ENCODE measurements around the gene PFDN1.
A peak's percentile ranks its signal among the peaks of the same experiment; 100 is the strongest.
"Not testable (repeated sequence)": the region's sequence is repeated elsewhere in the genome, so short reads cannot be mapped to it uniquely, and the experiment has no call there.

The PFDN1 gene

DNA sequence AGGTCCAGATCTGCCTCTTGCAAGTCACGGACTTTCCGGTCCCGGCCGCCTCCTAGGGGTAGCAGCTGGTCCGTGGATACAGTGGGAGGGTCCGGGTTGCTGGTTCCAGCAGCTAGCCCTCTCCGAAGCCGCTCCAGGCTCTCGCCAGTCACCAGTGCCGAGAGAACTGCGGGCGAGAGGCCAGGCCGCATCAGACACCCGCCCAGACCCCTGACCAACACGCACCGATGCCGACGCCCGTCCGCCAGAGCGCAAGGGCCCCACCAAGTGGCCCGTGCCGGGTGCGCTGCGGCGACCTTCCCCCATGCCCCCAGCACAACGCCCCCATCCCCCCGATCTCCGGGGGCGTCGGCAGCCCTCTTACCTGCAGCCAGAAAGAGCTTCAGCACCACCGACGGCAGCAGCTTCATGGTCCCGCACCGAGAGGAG is 43.0 kb upstream of the PFDN1 start:
- no peaks in the 10 kb centered on the region for H3K36me3 ChIP-seq (ENCODE audit: control insufficient read depth in 4 of 4, insufficient read depth in 4 of 4, low read length in 3 of 4)
- H3K9me3 ChIP-seq (ENCODE audit: control extremely low read depth in 1 of 5, control insufficient read depth in 4 of 5, insufficient read depth in 2 of 5, low read depth in 1 of 5, low read length in 4 of 5), result no peaks in the 10 kb centered on the region
- no peak overlapping the region for H3K27ac ChIP-seq (ENCODE audit: insufficient read depth in 1 of 2, low read depth in 1 of 2, low read length in 2 of 2, poor library complexity in 1 of 2, severe bottlenecking in 2 of 2)
- ChIA-PET POLR2A (interaction anchor here (1.4 kb wide), 1 partner anchor 102 kb away, joined by 5 read pairs; no protein-coding TSS in a partner anchor), CTCF (interaction anchor here (0.8 to 19.8 kb wide), 22 partner anchors 4 to 140 kb away, joined by 3 to 552 read pairs (median 4); partner anchors contain the start of genes HBEGF, PFDN1 and SLC4A9)
- 18% methylated on average over 24 of the region's 35 CpGs for WGBS (ENCODE audit: insufficient coverage)
- peak; percentile 17 to 67 (median 48) for DNase-seq
- H3K27me3 ChIP-seq (replicated peaks in 2 of 5; ENCODE audit: control insufficient read depth in 4 of 5, insufficient read depth in 5 of 5, low read length in 4 of 5), result peaks cover 0 to 13% (median 6%) of the 10 kb centered on the region in 5 experiments
- peak overlapping the region; percentile 44 to 80 (median 66) for H3K4me3 ChIP-seq (ENCODE audit: control insufficient read depth in 1 of 7, extremely low read depth in 1 of 7, insufficient read depth in 4 of 7, low read depth in 2 of 7, low read length in 6 of 7)
- peaks cover 24 to 67% (median 38%) of the 10 kb centered on the region in 4 experiments for H3K4me1 ChIP-seq (ENCODE audit: control extremely low read depth in 1 of 4, control insufficient read depth in 4 of 4, insufficient read depth in 4 of 4, low read length in 3 of 4)

DNA sequence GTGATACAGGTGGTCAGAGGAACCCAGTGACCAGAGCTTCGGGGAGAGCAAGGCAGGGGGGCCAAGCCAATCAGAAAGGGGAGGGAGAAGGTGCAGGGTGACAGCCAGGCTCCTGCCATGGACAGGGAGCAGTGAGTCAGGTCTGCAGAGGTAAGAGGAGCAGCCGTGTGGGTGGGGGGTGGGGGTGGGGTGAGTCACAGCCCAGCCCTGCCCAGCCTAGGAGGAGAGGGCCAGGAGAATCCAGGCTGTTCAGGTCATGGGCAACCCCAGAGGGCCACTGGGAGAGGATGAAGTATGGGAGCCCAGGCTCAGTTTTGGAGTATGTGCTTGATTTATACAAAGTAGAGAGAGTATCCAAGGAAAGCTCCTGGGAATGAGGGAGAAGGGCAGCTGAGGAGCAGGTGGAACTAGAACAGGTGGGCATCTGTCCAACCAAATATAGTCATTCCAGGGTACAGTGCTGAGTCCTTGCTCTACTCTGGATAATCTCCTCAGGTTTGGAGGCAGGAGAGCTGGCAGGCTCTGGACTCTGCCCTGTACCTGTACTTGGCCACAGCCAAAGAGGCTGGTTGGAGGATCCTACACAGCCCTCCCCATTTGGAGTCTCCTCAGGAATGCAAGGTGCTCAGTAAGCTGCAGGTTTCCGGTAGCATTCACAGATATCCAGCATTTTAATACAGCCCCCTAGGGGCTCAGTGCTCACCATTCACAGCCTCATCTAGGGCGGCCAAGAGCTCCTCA is 42.0 kb upstream of the PFDN1 start:
- Histone ChIP-seq H3K36me3 (ENCODE audit: control insufficient read depth in 4 of 4, insufficient read depth in 4 of 4, low read length in 3 of 4) (no peaks in the 10 kb centered on the region), H3K9me3 (ENCODE audit: control extremely low read depth in 1 of 5, control insufficient read depth in 4 of 5, insufficient read depth in 2 of 5, low read depth in 1 of 5, low read length in 4 of 5) (no peaks in the 10 kb centered on the region), H3K27me3 (replicated peaks in 2 of 5; ENCODE audit: control insufficient read depth in 4 of 5, insufficient read depth in 5 of 5, low read length in 4 of 5) (peaks cover 0 to 13% (median 6%) of the 10 kb centered on the region in 5 experiments), H3K27ac (ENCODE audit: insufficient read depth in 1 of 2, low read depth in 1 of 2, low read length in 2 of 2, poor library complexity in 1 of 2, severe bottlenecking in 2 of 2) (no peak overlapping the region), H3K4me1 (ENCODE audit: control extremely low read depth in 1 of 4, control insufficient read depth in 4 of 4, insufficient read depth in 4 of 4, low read length in 3 of 4) (peaks cover 30 to 74% (median 38%) of the 10 kb centered on the region in 4 experiments), H3K4me3 (ENCODE audit: control insufficient read depth in 1 of 7, extremely low read depth in 1 of 7, insufficient read depth in 4 of 7, low read depth in 2 of 7, low read length in 6 of 7) (no peak overlapping the region)
- DNase-seq, result no peak
- POLR2A ChIA-PET, result interaction anchor here (1.4 kb wide), 1 partner anchor 101 kb away, joined by 5 read pairs; no protein-coding TSS in a partner anchor
- CTCF ChIA-PET, result interaction anchor here (0.7 to 19.8 kb wide), 22 partner anchors 5 to 346 kb away, joined by 3 to 552 read pairs (median 4); partner anchors contain the start of genes HARS1, HARS2, HBEGF and PFDN1
- 95% methylated on average over 2 of the region's 4 CpGs for WGBS (ENCODE audit: insufficient coverage)

DNA sequence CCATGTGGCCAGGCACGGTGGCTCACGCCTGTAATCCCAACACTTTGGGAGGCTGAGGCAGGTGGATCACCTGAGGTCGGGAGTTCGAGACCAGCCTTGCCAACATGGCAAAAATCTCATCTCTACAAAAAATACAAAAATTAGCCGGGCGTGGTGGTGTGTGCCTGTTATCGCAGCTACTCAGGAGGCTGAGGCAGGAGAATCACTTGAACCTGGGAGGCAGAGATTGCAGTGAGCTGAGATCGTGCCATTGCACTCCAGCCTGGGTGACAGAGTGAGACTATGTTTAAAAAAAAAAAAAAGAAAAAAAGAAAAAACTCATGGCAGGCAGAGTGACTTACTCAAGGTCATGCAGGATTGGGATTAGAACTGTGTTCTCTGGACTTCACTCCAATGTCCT is 40.9 kb upstream of the PFDN1 start:
- H3K4me3 ChIP-seq (ENCODE audit: control insufficient read depth in 1 of 7, extremely low read depth in 1 of 7, insufficient read depth in 4 of 7, low read depth in 2 of 7, low read length in 6 of 7); DNase-seq; H3K9me3 ChIP-seq (ENCODE audit: control extremely low read depth in 1 of 5, control insufficient read depth in 4 of 5, insufficient read depth in 2 of 5, low read depth in 1 of 5, low read length in 4 of 5); H3K27ac ChIP-seq (ENCODE audit: insufficient read depth in 1 of 2, low read depth in 1 of 2, low read length in 2 of 2, poor library complexity in 1 of 2, severe bottlenecking in 2 of 2); H3K36me3 ChIP-seq (ENCODE audit: control insufficient read depth in 4 of 4, insufficient read depth in 4 of 4, low read length in 3 of 4): not testable (repeated sequence)
- Histone ChIP-seq H3K4me1 (ENCODE audit: control extremely low read depth in 1 of 4, control insufficient read depth in 4 of 4, insufficient read depth in 4 of 4, low read length in 3 of 4) (peaks cover 31 to 78% (median 38%) of the 10 kb centered on the region in 4 experiments), H3K27me3 (replicated peaks in 2 of 5; ENCODE audit: control insufficient read depth in 4 of 5, insufficient read depth in 5 of 5, low read length in 4 of 5) (peaks cover 0 to 13% (median 6%) of the 10 kb centered on the region in 5 experiments)
- WGBS (ENCODE audit: insufficient coverage), result 97% methylated on average over 5 of the region's 8 CpGs
- ChIA-PET POLR2A (interaction anchor here (0.6 kb wide), 1 partner anchor 362 kb away, joined by 3 read pairs; no protein-coding TSS in a partner anchor), CTCF (interaction anchor here (1.1 to 19.8 kb wide), 9 partner anchors 6 to 93 kb away, joined by 3 to 552 read pairs (median 8); partner anchors contain the start of genes HBEGF and SLC4A9)

DNA sequence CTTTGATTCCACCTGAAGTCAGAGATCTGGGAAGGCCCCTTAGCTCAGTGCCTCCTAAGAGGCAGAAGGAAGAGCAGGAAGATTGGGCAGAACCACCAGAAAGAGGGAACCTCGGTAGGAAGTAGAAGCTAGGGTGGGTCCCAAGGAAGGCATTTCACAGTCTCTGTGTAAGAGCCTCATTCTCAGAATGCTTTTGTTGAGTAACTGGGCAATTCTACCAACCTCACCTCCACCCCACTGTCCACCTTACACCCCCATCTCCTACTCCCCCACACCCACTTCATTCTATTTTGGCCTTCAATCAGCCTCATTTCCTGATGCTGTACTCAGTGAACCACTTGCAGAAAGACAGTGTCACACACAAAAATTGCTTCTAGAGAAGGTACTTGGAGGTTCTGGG is 40.0 kb upstream of the PFDN1 start:
- no CpG with 5 or more reads among the region's 1 CpG for WGBS (ENCODE audit: insufficient coverage)
- Histone ChIP-seq H3K36me3 (ENCODE audit: control insufficient read depth in 4 of 4, insufficient read depth in 4 of 4, low read length in 3 of 4) (no peaks in the 10 kb centered on the region), H3K4me1 (ENCODE audit: control extremely low read depth in 1 of 4, control insufficient read depth in 4 of 4, insufficient read depth in 4 of 4, low read length in 3 of 4) (peaks cover 31 to 73% (median 35%) of the 10 kb centered on the region in 4 experiments), H3K9me3 (ENCODE audit: control extremely low read depth in 1 of 5, control insufficient read depth in 4 of 5, insufficient read depth in 2 of 5, low read depth in 1 of 5, low read length in 4 of 5) (no peaks in the 10 kb centered on the region), H3K27me3 (replicated peaks in 2 of 5; ENCODE audit: control insufficient read depth in 4 of 5, insufficient read depth in 5 of 5, low read length in 4 of 5) (peaks cover 0 to 13% (median 6%) of the 10 kb centered on the region in 5 experiments), H3K4me3 (ENCODE audit: control insufficient read depth in 1 of 7, extremely low read depth in 1 of 7, insufficient read depth in 4 of 7, low read depth in 2 of 7, low read length in 6 of 7) (peak overlapping the region in 1 of 7 experiments; percentile 20), H3K27ac (ENCODE audit: insufficient read depth in 1 of 2, low read depth in 1 of 2, low read length in 2 of 2, poor library complexity in 1 of 2, severe bottlenecking in 2 of 2) (no peak overlapping the region)
- POLR2A ChIA-PET, result interaction anchor here (0.7 kb wide), 1 partner anchor 15 kb away, joined by 3 read pairs; no protein-coding TSS in a partner anchor
- no peak for DNase-seq
- CTCF ChIA-PET, result interaction anchor here (0.6 to 19.8 kb wide), 6 partner anchors 7 to 93 kb away, joined by 4 to 552 read pairs (median 5); partner anchors contain the start of gene HBEGF

DNA sequence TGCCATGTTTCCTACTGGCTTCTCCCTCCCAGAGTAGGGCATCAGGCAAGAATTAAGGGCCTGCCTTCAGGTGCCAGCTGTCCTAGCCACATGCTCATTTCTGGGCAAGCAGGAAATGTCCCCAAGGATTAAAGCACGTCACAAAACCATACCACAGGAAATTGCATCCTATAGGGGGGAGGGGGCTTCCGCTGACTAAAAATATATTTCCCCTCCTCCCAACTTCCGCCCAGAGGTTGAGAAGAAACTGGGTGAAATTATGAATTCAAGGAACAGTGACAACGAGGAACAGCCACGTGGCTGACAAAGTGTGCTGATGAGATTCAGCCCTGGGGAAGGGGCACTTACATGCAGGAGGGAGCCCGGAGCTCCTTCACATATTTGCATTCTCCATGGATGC is 39.4 kb upstream of the PFDN1 start:
- Histone ChIP-seq H3K27ac (ENCODE audit: insufficient read depth in 1 of 2, low read depth in 1 of 2, low read length in 2 of 2, poor library complexity in 1 of 2, severe bottlenecking in 2 of 2) (no peak overlapping the region), H3K9me3 (ENCODE audit: control extremely low read depth in 1 of 5, control insufficient read depth in 4 of 5, insufficient read depth in 2 of 5, low read depth in 1 of 5, low read length in 4 of 5) (no peaks in the 10 kb centered on the region), H3K36me3 (ENCODE audit: control insufficient read depth in 4 of 4, insufficient read depth in 4 of 4, low read length in 3 of 4) (peaks cover 0 to under 1% (median 0%) of the 10 kb centered on the region in 4 experiments), H3K4me1 (ENCODE audit: control extremely low read depth in 1 of 4, control insufficient read depth in 4 of 4, insufficient read depth in 4 of 4, low read length in 3 of 4) (peaks cover 31 to 69% (median 34%) of the 10 kb centered on the region in 4 experiments), H3K4me3 (ENCODE audit: control insufficient read depth in 1 of 7, extremely low read depth in 1 of 7, insufficient read depth in 4 of 7, low read depth in 2 of 7, low read length in 6 of 7) (peak overlapping the region in 2 of 7 experiments; percentile 20 to 42), H3K27me3 (replicated peaks in 2 of 5; ENCODE audit: control insufficient read depth in 4 of 5, insufficient read depth in 5 of 5, low read length in 4 of 5) (peaks cover 0 to 13% (median 6%) of the 10 kb centered on the region in 5 experiments)
- DNase-seq, result peak; percentile 54 to 72 (median 66)
- POLR2A ChIA-PET, result no interaction called here
- 17% methylated on average over 3 of the region's 6 CpGs for WGBS (ENCODE audit: insufficient coverage)
- CTCF ChIA-PET, result interaction anchor here (0.9 to 19.8 kb wide), 4 partner anchors 8 to 92 kb away, joined by 3 to 552 read pairs (median 104); partner anchors contain the start of gene HBEGF

DNA sequence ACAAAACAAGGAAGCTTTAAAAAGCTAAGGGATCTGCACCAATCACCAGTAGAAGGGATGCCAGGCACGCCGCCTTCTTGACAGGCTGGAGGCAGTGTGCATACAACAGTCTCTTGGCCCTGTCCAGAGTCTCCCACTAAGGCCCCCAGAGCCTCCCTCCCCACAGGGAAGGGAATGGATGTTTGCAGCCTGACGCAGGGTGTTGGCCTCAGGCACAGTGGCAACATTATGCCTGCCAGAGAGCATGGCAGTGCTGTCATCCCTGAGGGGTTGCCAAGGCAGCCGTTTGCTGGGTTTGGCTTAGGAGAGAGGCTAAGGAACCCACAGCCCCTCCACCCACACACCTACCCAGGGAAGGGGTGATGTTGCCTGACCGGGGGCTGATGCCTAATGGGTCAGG is 38.7 kb upstream of the PFDN1 start:
- Histone ChIP-seq H3K27ac (ENCODE audit: insufficient read depth in 1 of 2, low read depth in 1 of 2, low read length in 2 of 2, poor library complexity in 1 of 2, severe bottlenecking in 2 of 2) (no peak overlapping the region), H3K4me3 (ENCODE audit: control insufficient read depth in 1 of 7, extremely low read depth in 1 of 7, insufficient read depth in 4 of 7, low read depth in 2 of 7, low read length in 6 of 7) (peak overlapping the region in 1 of 7 experiments; percentile 7), H3K36me3 (ENCODE audit: control insufficient read depth in 4 of 4, insufficient read depth in 4 of 4, low read length in 3 of 4) (peaks cover 0 to 3% (median 0%) of the 10 kb centered on the region in 4 experiments), H3K27me3 (replicated peaks in 2 of 5; ENCODE audit: control insufficient read depth in 4 of 5, insufficient read depth in 5 of 5, low read length in 4 of 5) (peaks cover 0 to 13% (median 6%) of the 10 kb centered on the region in 5 experiments), H3K9me3 (ENCODE audit: control extremely low read depth in 1 of 5, control insufficient read depth in 4 of 5, insufficient read depth in 2 of 5, low read depth in 1 of 5, low read length in 4 of 5) (no peaks in the 10 kb centered on the region), H3K4me1 (ENCODE audit: control extremely low read depth in 1 of 4, control insufficient read depth in 4 of 4, insufficient read depth in 4 of 4, low read length in 3 of 4) (peaks cover 26 to 62% (median 28%) of the 10 kb centered on the region in 4 experiments)
- POLR2A ChIA-PET, result no interaction called here
- CTCF ChIA-PET, result interaction anchor here (0.9 to 19.8 kb wide), 5 partner anchors 9 to 91 kb away, joined by 3 to 552 read pairs (median 3); partner anchors contain the start of gene HBEGF
- DNase-seq, result no peak
- 100% methylated on average over 2 of the region's 5 CpGs for WGBS (ENCODE audit: insufficient coverage)

Data from common myeloid progenitor, CD34-positive (primary cell).